GM21447 (cell line): Measurements from ENCODE around the gene BTG1.
"Not testable (repeated sequence)": the region's sequence is repeated elsewhere in the genome, so short reads cannot be mapped to it uniquely, and the experiment has no call there.

Experiments
- ATAC-seq: cut with Tn5 transposase; IDR thresholded peaks from one replicate; pipeline ENCODE4 v1.9.1; 2021; ENCODE audit not compliant: unreplicated experiment

The BTG1 gene

DNA sequence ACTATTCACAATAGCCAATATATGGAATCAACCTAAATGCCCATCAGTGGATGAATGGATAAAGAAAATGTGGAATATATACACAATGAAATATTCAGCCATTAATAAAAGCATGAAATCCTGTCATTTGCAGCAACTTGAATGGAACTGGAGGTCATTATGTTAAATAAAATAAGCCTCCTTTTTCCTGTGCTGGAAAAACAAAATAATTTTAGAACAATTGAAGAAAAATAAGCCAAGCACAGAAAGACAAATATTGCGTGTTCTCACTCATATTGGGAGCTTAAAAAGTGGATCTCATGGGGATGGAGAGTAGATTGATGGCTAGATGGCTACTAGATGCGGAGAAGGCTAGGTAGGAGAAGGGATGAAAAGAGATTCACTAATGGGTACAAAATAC lies 6.3 kb upstream of the BTG1 start:
- ATAC-seq = no peak

DNA sequence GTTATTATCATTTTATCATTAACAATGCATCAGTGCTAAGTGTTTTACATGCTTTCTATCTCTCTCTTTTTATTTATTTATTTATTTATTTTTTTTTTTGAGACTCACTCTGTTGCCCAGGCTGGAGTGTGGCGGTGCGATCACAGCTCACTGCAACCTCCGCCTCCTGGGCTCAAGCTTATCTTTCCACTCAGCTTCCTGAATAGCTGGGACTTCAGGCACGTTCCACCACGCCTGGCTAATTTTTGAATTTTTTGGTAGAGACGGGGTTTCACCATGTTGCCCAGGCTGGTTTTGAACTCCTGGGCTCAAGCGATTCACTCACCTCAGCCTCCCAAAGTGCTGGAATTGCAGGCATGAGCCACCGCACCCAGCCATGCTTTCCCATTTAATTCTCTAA lies 3.9 kb upstream of the BTG1 start:
- ATAC-seq = no peak

DNA sequence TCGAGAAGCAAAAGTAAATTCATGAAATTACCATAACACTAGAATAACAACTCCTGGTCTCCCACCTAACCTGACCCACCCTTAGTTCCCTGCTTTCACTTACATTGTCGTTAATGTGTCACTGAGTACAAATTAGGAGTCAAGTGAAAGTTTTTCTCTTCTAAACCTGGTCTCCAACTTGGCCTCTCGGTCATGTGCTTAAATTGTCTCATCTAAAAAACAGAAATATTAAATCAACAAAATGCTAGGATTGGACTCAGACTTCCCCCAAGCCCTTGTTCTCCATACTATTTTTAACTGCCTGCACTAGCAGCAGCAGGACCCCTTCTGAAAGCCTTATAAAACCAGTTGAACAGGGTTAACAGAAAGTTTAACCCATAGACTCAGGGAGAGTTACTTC lies 1.8 kb upstream of the BTG1 start:
- no peak for ATAC-seq

DNA sequence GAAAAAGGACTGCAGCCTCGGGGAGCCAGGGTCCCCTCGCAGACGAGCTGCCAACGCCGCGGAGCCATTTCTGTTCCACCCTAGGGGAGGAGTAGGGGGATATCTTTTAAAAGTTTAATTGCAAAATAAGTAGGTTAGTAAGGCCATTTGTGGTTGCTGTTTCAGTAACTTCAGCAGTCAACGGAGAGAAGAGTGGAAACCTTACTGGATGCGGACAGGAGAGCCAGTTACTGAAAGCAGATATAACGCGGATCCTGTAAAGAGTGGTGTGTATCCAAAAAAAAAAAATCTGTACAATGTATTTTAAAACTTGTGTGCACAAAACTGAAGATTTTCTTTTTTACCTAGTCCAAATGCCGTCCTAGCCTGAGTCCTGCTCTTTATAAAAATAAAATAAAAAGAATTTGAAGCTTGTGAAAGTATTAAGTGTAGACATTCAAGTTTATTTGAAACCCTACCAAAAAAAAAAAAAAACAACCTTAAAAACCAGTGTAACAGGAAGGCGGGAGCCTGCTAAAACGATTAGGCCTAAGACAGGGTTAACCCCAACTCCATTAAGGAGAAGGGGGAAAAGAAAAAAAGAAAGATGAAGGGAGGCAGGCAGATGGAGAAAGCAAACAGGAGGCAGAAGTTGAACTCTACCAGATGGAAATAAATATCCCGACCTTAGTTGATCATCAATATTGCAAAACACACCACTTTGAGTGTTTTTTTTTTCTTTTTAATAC lies 1.0 kb upstream of the BTG1 start:
- ATAC-seq = no peak

DNA sequence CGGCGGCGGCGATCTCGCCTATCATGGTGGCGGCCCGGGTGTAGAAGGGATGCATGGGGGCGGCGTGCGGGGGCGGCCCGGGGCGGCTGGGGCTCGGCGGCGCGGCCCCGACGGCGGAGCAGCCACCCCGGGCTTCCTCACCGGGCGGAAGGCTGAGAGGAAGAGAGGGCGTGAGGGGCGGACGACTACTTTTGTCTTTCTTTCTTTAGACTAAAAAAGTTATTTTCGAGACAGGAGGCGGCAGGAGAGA lies 240 bp downstream of the BTG1 start:
- ATAC-seq = peak; percentile 1

DNA sequence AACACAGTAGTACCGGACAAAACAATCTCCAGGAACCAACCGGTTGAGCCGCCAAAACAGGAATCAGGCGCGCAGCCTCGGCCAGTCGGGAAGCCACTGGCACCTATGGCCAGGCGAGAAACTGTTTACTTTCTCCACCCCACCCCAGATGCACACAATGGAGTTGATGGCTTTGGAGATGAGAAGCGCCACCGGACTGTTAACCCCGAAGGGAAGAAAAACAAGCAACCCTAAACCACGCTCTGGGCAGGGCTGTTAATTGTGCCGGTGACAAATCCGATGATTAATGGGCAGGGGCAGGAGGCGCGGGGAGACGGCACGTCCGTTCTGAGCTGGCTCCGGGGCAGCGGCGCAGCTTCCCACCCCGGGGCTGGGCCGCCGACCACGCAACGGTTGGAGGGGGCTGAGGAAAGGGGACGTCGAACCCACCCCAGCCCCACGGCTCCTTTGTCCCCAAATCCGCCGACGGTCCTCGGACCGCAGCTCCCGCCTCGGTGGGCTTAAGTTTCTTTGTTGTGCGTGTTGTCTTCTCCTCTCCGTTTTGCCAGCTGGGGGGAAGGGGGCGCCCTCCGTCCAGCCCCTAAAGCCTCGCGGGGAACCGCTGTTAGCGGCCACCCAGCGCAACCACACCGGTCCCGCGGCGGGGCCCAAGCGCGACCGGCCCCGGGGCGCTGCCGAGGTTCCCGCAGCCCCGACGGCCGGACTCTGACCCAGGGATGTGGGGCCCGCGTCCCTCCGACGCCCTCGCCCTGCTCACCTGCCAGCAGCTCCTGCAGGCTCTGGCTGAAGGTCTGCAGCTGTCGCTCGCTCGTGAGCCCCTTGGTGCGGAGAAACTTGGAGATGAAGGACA lies 790 bp downstream of the BTG1 start:
- no peak for ATAC-seq

DNA sequence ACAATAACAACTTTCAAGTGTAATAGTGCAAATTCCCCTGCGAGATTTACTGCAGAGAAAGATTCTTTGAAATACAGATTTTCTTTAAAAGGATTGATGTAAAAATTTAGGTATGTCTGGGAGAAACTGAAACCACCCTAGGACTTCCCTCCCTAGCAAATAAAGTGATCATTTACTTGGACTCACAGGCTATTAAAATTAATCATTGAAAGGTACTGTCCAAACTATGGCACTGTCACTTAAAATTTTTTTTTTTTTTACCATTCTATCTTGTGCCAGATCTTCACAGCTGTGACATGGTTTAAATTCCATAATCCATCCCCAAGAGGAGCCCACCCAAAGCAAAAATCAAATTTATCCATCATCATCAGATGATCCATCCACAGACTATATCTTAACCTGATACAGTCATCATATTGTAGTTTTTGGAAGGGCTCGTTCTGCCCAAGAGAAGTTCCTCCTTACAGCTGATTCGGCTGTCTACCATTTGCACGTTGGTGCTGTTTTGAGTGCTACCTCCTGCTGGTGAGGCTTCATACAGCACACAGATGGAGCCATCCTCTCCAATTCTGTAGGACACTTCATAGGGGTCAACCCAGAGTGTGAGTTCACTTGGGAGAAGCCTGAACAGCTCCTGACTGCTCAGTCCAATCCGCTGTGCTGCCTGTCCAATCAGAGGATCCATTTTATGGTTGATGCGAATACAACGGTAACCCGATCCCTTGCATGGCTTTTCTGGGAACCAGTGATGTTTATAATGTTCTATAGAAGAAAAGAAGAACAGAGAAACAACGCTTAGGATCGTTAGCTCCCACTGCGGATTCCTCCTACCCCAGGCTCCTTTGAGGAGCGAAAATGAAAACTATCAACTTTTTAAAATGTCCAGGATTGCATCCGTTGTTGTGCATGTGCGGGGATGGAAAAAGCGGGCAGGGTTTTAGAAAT lies 1.7 kb downstream of the BTG1 start:
- peak; percentile 12 for ATAC-seq

DNA sequence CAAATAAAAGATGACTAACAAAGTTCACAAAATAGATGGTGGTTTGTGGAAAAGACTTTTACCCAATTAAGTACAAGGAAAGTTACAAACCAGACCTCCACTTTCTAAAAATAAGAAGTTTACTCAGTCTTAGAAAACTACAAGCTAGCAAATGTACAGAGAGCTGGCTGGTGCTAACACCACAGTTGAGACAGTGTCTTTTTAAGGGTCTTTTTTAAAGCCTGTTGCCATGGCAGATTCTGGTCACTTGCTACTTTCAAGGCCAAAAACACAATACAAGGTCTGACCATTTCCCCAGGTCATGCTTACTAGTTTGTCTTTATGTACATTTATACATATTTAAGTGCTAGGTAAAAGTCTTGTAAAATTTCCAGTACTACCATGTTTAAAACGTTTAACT lies 2.4 kb downstream of the BTG1 start:
- no peak for ATAC-seq

DNA sequence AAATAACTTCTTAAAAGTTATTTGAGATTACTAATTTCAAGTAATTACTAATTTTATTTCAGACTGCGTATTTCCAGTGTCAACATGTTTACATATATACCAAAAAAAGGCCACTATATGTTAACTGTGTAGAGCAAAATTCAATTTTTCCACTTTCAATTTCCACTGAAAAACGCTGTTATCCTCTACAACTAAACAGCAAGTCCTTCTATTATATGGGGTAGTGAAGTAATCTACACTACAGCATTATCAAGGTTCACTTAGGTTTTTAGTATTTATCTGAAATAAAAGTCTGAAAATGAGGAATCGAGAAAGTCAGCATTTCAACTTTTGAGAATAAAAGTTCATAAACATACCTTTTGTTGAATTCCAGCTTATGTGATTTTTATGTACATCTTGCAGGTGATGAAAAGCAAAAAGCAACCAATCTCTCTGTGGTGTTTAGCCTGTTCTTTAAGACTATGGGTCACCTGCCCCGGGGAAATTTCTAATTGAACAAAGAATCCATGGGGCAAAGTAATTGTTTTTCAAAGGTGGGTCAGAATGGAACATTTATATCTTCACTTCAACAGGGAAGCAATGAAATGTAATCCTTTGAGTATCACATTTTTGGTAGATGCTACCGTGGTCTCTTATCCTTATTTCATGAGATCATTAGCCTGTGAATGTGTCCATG lies 3.3 kb downstream of the BTG1 start:
- no peak for ATAC-seq

DNA sequence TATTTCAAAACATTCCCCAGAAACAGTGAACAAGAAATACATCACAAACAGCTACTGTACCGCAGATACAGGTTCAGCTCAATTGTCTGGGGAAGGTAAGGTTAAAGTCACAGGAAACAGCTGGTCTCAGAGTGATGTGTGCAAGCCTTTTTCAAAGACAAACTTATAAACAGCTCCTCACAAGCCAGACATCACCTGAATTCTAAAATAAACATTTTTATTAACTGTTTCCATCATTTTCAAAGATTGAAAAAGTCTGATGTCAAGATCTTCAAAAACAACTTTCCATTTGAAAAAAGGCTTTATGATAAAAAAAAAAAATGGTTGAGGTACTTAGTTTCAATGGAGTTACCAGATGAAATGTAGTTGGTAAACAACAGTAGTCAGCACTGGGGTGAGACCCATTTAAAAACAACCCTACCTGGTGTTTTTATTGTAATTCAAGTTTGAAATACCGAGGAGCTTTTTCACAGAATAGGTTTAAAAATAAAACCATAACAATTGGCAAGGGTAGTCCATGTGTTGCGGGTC lies 4.0 kb downstream of the BTG1 start:
- peak; percentile 13 for ATAC-seq

DNA sequence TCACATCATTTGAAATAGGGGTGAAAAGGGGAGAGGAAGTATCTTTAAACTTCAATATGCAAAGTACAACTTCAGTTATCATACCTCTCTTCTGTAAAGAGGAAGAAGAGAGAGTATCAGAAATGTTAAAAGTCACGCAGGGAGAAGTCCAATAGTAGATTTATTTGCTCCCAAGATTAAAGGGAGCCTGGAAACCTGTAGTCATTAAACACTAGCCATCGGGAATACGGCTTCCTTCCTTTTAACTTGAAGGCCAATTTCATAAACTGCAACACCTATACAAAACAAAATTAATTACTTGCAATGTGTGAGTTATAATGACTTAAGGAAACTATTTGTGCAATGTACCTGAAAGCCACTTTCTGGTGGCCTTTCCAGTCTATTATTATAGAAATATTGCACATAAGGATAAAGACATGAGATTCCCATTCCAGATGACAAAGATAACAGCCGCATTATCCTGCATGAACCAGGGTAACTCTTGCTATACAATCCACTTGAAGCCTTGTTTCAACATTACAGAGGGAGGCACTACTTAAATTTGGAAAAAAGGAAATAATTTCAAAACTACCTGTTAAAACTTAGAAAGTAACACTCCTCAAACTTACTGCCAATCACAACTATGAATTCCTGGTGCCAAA lies 4.6 kb downstream of the BTG1 start:
- ATAC-seq = no peak

DNA sequence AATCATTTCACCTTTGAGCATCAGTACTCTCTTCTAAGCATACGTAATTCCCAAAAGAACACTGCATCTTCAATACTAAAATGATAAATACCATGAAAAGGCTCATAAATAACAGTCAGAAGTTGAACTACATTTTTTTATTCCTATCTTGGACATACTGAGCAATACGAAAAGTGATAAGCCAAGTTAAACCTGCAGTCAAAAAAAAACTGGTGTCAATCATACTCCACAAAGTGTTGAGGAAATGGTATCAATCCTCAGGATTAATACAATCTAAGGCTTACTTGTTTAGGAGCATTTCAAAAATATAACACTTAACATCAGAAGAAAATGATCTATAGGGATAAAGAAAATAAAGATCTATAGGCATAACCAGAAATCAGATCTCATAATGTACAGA lies 5.5 kb downstream of the BTG1 start:
- ATAC-seq = no peak

DNA sequence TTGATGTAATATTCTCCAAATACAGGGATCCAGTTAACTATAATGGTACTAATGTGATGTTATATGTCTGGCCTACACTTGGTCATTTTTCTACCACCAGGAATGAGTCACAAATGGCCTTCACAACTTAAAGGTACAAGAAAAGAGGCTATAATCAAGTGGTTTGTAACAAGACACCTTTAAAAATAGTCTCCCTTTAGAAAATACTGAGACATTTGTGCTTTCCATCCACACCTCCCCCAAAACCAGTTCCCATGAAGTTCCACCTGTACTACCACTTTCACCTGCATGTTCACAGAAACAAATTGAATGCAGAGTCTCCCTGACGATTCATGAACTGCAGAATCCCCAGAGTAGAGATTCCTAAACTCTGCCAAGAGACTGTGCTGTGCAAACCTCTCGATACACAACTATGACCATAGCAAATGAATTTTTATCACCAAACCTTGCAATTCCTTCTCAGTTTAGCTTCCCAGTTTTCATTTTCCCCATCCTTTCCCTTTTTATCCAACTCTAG lies 6.0 kb downstream of the BTG1 start:
- ATAC-seq = no peak

DNA sequence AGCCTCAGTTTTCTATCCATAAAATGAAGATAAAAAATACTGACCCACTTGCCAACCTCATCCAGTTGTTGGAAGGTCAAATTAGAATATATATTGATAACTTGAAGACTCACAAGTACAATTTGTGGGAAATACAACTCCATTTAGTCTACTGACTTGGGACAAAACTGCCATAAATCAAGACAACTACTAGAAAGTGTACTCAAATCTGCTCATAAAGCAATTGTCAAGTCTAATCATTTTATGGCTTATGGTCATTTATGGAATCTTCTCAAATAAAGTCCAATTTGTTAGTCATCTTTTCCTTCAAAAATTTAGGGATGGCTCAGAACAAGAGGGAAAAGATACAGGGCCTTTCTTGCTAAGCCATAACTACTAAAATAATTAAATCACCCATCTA lies 7.0 kb downstream of the BTG1 start:
- ATAC-seq = no peak

DNA sequence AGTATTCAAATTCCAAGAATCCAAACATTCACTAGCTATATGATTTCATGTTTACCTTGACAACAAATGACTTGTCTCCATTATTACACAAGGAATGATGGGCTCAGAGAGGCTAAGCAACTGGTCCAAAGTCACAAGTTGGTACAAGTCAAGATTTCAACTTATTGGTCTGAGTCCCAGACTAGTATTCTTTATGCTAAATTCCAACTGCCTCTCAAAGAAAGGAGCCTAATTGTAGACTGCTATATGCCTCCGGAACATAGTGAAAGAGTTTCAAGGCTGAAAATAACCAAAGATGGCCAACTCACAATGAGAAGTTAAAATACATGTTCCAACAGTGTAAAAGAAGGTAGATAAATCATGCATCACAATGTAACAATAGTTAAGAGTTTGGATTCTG lies 7.5 kb downstream of the BTG1 start:
- ATAC-seq = no peak

DNA sequence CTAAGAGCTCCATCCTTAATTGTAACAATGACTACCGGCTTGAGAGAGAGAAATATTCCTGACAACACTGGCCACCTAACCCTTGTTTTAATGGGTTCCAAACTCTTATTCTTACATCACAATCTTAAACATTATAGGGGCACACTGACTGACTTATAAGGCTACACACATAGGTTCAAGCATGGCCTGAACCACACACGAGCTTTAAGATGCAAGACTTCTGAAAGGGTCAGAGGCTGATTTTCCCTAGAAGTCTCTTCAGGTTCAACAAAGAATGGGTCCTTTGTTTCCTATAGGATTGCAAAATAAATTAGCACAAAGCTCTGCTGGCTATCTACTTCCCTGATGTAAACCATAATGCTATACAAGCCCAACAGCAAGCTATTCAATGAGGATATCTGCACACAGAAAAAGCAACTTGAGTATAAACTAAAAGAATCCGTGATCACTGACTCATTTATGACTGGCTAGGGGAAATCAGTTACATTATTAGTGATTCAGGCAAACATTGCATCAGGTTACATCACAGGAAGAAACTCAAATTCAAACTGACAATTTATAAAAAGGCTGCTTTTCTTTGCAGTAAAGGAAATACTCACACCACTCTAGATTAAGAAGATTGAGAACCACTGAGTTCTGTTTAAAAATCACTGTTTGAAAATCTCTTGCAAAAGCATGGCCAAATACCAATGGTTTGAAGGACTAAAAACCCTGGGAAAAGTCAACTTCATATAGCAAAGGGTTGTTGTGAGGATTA lies 8.5 kb downstream of the BTG1 start:
- no peak for ATAC-seq

DNA sequence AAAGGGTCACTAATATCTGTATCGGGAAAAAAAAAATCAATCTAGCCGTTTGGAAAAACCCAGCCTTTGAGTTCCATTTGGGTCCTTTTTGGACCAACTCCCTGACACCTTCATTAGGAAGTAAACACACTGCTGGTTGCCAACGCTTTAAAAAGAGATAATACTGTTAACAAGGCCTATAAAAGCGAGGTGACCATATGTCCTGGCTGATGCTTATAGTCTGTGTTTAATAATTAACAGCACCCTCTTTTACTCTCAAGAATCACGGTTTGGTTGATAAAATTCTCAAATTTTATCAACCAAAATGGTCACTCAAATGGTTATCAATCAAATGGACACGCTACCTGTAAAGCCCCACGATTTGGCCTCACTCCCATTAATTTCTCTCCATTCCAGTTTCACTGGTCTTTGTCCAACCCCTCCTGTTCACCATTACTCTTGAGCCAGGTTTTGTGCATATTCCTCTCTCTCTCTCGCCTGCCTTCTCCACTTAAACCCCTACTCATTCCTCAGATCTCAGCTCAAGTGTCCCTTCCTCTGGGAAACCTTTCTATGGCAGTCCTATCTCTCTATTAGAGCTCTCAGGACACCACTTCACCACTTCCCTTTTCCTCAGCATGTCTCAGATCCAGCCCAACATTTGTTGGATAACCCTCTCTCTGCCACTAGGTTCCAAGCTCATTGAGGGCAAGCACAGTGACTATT lies 9.5 kb downstream of the BTG1 start:
- ATAC-seq = no peak

DNA sequence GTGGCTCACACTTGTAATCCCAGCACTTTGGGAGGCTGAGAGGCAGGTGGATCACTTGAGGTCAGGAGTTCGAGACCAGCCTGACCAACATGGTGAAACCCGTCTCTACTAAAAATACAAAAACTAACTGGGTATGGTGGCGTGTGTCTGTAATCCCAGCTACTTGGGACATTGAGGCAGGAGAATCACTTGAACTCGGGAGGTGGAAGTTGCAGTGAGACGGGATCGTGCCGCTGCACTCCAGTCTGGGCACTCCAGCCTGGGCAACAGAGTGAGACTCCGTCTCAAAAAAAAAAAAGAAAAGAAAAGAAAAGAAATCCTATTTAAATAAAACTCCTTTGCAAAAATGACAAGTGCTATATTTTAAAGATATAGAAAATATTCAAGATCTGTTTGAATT lies 10.1 kb downstream of the BTG1 start:
- ATAC-seq = not testable (repeated sequence)
